OCI-LY7 (cell line): ENCODE results near the gene ABCB8.
"Not testable (repeated sequence)": the region's sequence is repeated elsewhere in the genome, so short reads cannot be mapped to it uniquely, and the experiment has no call there.

ENCODE experiments used
- EZH2phosphoT487 ChIP-seq: fragments of 200-600 bp; sonication (generic); IDR thresholded peaks from 2 replicates; pipeline ENCODE4 v1.6.1; 2018; ENCODE audit warnings: low read depth, borderline replicate concordance, mild to moderate bottlenecking, mixed run types, antibody characterized with exemption, low read length, moderate library complexity, mixed read lengths
- TF ChIP-seq, protein P1 (sequence below): fragments of 200-600 bp; sonication (generic); conservative IDR thresholded peaks from 2 replicates; pipeline ENCODE4 v1.5.1; 2014; ENCODE audit warnings: mild to moderate bottlenecking, antibody characterized with exemption, low read length, moderate library complexity, mixed read lengths

DNA sequence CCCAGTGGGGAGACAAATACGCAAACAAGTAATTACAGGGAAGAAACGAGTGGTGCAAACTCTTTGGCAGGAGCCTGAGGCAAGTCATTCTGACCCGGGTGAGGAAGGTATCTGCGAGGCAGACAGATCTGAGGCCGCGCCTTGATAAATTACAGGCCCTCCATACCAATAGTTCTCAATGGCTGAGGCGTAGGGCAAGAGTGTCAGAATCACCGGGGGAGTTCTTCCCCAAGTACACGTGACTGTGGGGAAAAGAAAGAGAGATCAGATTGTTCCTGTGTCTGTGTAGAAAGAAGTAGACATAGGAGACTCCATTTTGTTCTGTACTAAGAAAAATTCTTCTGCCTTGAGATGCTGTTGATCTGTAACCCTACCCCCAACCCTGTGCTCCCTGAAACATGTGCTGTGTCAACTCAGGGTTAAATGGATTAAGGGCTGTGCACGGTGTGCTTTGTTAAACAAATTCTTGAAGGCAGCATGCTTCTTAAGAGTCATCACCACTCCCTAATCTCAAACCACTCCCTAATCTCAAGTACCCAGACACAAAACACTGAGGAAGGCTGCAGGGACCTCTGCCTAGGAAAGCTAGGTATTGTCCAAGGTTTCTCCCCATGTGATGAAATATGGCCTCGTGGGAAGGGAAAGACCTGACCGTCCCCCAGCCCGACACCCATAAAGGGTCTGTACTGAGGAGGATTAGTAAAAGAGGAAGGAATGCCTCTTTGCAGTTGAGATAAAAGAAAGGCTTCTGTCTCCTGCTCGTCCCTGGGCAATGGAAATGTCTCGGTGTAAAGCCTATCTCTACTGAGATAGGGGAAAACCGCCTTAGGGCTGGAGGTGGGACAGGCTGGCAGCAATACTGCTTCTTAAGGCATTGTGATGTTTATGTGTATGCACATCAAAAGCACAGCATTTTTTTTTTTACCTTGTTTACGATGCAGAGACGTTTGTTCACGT lies 1.2 kb upstream of the ABCB8 start:
- TF ChIP-seq, protein P1, sequence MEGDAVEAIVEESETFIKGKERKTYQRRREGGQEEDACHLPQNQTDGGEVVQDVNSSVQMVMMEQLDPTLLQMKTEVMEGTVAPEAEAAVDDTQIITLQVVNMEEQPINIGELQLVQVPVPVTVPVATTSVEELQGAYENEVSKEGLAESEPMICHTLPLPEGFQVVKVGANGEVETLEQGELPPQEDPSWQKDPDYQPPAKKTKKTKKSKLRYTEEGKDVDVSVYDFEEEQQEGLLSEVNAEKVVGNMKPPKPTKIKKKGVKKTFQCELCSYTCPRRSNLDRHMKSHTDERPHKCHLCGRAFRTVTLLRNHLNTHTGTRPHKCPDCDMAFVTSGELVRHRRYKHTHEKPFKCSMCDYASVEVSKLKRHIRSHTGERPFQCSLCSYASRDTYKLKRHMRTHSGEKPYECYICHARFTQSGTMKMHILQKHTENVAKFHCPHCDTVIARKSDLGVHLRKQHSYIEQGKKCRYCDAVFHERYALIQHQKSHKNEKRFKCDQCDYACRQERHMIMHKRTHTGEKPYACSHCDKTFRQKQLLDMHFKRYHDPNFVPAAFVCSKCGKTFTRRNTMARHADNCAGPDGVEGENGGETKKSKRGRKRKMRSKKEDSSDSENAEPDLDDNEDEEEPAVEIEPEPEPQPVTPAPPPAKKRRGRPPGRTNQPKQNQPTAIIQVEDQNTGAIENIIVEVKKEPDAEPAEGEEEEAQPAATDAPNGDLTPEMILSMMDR: not testable (repeated sequence)
- not testable (repeated sequence) for TF ChIP-seq EZH2phosphoT487
